ENCODE results near the gene EXT2. TPM values are rescaled to one million over a fixed set of nuclear protein-coding genes. Genes with fewer than 3 reads are reported as not detected.
A peak's percentile ranks its signal among the peaks of the same experiment; 100 is the strongest.

Gene EXT2
- total and polyA plus RNA-seq, 2 experiments from 2014 or later = 15.9 to 48.6 TPM

GRCh38 chr11:44191322-44192016, 96.0 kb downstream of the EXT2 start:
- H3K36me3 Mint-ChIP-seq (ENCODE audit: low read depth) = peaks cover 44% of the 10 kb centered on the region
- H3K4me3 Mint-ChIP-seq = no peak overlapping the region
- TF ChIP-seq ETS1 (IDR thresholded peaks at IDR 0.05) = no peak
- TF ChIP-seq EZH2phosphoT487 (IDR thresholded peaks at IDR 0.05; ENCODE audit: unreplicated experiment) = no peak
- no peak for TF ChIP-seq REST (IDR thresholded peaks at IDR 0.05; ENCODE audit: unreplicated experiment)
- no peak for TF ChIP-seq CTCF (conservative IDR thresholded peaks at IDR 0.05; ENCODE audit: low read depth in 2 of 2)
- no peak for TF ChIP-seq POLR2AphosphoS5 (IDR thresholded peaks at IDR 0.05; ENCODE audit: low read depth)
- TF ChIP-seq ZNF462 (CRISPR knock-in tag; IDR thresholded peaks at IDR 0.05) = no peak
- TF ChIP-seq STAT1 (IDR thresholded peaks at IDR 0.05; ENCODE audit: unreplicated experiment) = no peak
- Histone ChIP-seq H2AFZ (no peak overlapping the region), H3K9me2 (ENCODE audit: insufficient read depth) (no peaks in the 10 kb centered on the region; the same call in 1 of the 2 replicates), H3K27ac (ENCODE audit: low read depth) (no peak overlapping the region), H3K4me2 (0 out of 2 replicates have a peak overlapping the region, but pooled peaks have one; percentile 22), H3F3A (replicated peaks; ENCODE audit: low read depth) (no peaks in the 10 kb centered on the region), H3K4me3 (no peak overlapping the region), H3K27me3 (ENCODE audit: insufficient read depth) (no peaks in the 10 kb centered on the region), H3K36me3 (ENCODE audit: insufficient read depth) (peaks cover 4% of the 10 kb centered on the region; the same call in 1 of the 2 replicates), H3K4me1 (ENCODE audit: insufficient read depth) (peaks cover 18% of the 10 kb centered on the region), H3K79me2 (replicated peaks; ENCODE audit: insufficient read depth) (no peaks in the 10 kb centered on the region), H4K20me1 (replicated peaks; ENCODE audit: insufficient read depth) (no peaks in the 10 kb centered on the region)
- ATAC-seq (no peak; the same call in 2 of the 3 replicates), DNase-seq (ENCODE audit: low spot score) (no peak)
- no peak overlapping the region for H3K27ac Mint-ChIP-seq
- peaks cover 31% of the 10 kb centered on the region for H3K9me3 Mint-ChIP-seq
- peaks cover 24% of the 10 kb centered on the region for H3K4me1 Mint-ChIP-seq
- H3K27me3 Mint-ChIP-seq (ENCODE audit: insufficient read depth, low read depth, poor library complexity) = peaks cover 9% of the 10 kb centered on the region
